ENCODE data around the gene GRM7.

DNA sequence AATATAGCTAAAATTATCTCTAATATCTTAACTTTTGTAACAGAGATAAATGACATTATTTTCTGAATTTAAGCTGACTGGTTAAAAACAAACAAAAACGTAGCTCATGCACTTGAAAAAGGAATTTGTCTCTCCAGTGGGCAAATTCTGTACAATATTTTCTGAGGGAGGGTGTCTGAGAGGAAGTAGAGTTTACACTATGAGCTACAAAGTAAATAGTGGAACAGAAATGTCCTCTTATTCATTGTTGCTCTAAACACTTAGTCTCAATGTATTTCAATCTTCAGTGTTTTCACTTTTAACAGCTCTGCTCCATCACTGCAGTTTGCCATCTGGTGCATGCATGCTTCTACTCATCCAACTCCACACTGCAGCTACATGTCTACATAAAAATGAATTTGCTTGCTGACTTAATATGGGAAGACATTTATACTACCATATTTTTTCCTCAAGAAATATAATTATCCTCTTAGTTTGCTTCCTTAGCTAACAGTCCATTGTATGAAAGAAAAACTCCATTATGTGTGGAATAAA is 823.3 kb downstream of the GRM7 start:
- TF ChIP-seq POLR2AphosphoS5 (IDR thresholded peaks at IDR 0.05; ENCODE audit: low read depth, low read length): no peak
- TF ChIP-seq, protein P1, sequence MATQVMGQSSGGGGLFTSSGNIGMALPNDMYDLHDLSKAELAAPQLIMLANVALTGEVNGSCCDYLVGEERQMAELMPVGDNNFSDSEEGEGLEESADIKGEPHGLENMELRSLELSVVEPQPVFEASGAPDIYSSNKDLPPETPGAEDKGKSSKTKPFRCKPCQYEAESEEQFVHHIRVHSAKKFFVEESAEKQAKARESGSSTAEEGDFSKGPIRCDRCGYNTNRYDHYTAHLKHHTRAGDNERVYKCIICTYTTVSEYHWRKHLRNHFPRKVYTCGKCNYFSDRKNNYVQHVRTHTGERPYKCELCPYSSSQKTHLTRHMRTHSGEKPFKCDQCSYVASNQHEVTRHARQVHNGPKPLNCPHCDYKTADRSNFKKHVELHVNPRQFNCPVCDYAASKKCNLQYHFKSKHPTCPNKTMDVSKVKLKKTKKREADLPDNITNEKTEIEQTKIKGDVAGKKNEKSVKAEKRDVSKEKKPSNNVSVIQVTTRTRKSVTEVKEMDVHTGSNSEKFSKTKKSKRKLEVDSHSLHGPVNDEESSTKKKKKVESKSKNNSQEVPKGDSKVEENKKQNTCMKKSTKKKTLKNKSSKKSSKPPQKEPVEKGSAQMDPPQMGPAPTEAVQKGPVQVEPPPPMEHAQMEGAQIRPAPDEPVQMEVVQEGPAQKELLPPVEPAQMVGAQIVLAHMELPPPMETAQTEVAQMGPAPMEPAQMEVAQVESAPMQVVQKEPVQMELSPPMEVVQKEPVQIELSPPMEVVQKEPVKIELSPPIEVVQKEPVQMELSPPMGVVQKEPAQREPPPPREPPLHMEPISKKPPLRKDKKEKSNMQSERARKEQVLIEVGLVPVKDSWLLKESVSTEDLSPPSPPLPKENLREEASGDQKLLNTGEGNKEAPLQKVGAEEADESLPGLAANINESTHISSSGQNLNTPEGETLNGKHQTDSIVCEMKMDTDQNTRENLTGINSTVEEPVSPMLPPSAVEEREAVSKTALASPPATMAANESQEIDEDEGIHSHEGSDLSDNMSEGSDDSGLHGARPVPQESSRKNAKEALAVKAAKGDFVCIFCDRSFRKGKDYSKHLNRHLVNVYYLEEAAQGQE (IDR thresholded peaks at IDR 0.05; ENCODE audit: insufficient read depth in 1 of 2, low read depth in 2 of 2, low read length in 2 of 2): no peak

Data from PFSK-1 (cell line).